OCI-LY3 (cell line): Measurements from ENCODE around the gene ADGRG1.

Source experiments
- H2AFZ ChIP-seq: fragments of 200-600, 300-600 bp; shearing (Covaris generic); 2 replicates; pipeline ENCODE4 v1.6.0; 2014; ENCODE audit warnings: antibody characterized with exemption, low read depth, low read length
- H3K27ac ChIP-seq: fragments of 200-600, 300-600 bp; sonication (generic); 2 replicates; pipeline ENCODE4 v1.5.1; 2014; ENCODE audit warnings: mild to moderate bottlenecking, low read length, moderate library complexity, mixed read lengths
- H3K27me3 ChIP-seq: fragments of 200-600, 300-600 bp; sonication (generic); 2 replicates; pipeline ENCODE4 v1.6.1; 2014; ENCODE audit warnings: low read depth, low read length, mixed read lengths
- H3K36me3 ChIP-seq: fragments of 200-600, 300-600 bp; sonication (generic); replicated peaks from 2 replicates; pipeline ENCODE3; 2014; ENCODE audit warnings: low read depth, low read length, mixed read lengths
- H3K4me1 ChIP-seq: fragments of 300-600, 200-600 bp; sonication (generic); 2 replicates; pipeline ENCODE4 v1.6.1; 2014; ENCODE audit warnings: low read length, mixed read lengths
- H3K4me2 ChIP-seq: fragments of 200-600, 300-600 bp; sonication (generic); 2 replicates; pipeline ENCODE4 v1.6.1; 2014; ENCODE audit warnings: low read length, mixed read lengths
- H3K4me3 ChIP-seq: fragments of 300-600, 200-600 bp; sonication (generic); 2 replicates; pipeline ENCODE4 v1.5.1; 2014; ENCODE audit warnings: antibody characterized with exemption, mild to moderate bottlenecking, low read length, moderate library complexity
- H3K79me2 ChIP-seq: fragments of 300-600, 200-600 bp; shearing (Covaris generic); 2 replicates; pipeline ENCODE4 v1.6.1; 2014; ENCODE audit warnings: mild to moderate bottlenecking, low read length, mixed read lengths
- H3K9ac ChIP-seq: fragments of 300-600, 200-600 bp; shearing (Covaris generic); 2 replicates; pipeline ENCODE4 v1.6.0; 2014; ENCODE audit warnings: mild to moderate bottlenecking, low read length, moderate library complexity
- H3K9me3 ChIP-seq: fragments of 200-600, 300-600 bp; shearing (Covaris generic); 2 replicates; pipeline ENCODE4 v1.6.1; 2014; ENCODE audit warnings: low read length, mixed read lengths; ENCODE audit not compliant: insufficient read depth
- H4K20me1 ChIP-seq: fragments of 200-600, 300-600 bp; sonication (generic); 2 replicates; pipeline ENCODE4 v1.6.1; 2016; ENCODE audit warnings: low read length, mixed read lengths; ENCODE audit not compliant: insufficient read depth
- CTCF ChIP-seq: fragments of 200-600, 300-600 bp; sonication (generic); IDR thresholded peaks from 2 replicates; pipeline ENCODE4 v1.5.1; 2014; ENCODE audit warnings: antibody characterized with exemption, low read length, low read depth
- EZH2phosphoT487 ChIP-seq: fragments of 200-600 bp; shearing (Covaris generic); IDR thresholded peaks from 2 replicates; pipeline ENCODE4 v1.6.1; 2018; ENCODE audit warnings: antibody characterized with exemption, mixed run types, low read depth

ADGRG1 gene

GRCh38 chr16:57636184-57636583 lies 7.8 kb downstream of the ADGRG1 start:
- H3K4me1 ChIP-seq = no peaks in the 10 kb centered on the region
- no peaks in the 10 kb centered on the region for H3K79me2 ChIP-seq
- H3K4me2 ChIP-seq = no peak overlapping the region
- no peak overlapping the region for H2AFZ ChIP-seq
- peaks cover 90% of the 10 kb centered on the region for H3K27me3 ChIP-seq
- H3K4me3 ChIP-seq = no peak overlapping the region
- no peak for TF ChIP-seq CTCF
- no peak for TF ChIP-seq EZH2phosphoT487
- H3K9ac ChIP-seq = no peak overlapping the region
- peaks cover 6% of the 10 kb centered on the region; the same call in 1 of the 2 replicates for H4K20me1 ChIP-seq
- no peak overlapping the region for H3K27ac ChIP-seq
- no peaks in the 10 kb centered on the region for H3K9me3 ChIP-seq
- H3K36me3 ChIP-seq = no peaks in the 10 kb centered on the region

- Histone ChIP-seq H3K9me3 (no peaks in the 10 kb centered on the region), H4K20me1 (peaks cover 7% of the 10 kb centered on the region; the same call in 1 of the 2 replicates), H3K4me3 (no peak overlapping the region), H3K79me2 (no peaks in the 10 kb centered on the region), H3K4me2 (no peak overlapping the region), H2AFZ (no peak overlapping the region), H3K36me3 (no peaks in the 10 kb centered on the region), H3K9ac (no peak overlapping the region), H3K4me1 (no peaks in the 10 kb centered on the region), H3K27me3 (peaks cover 87% of the 10 kb centered on the region), H3K27ac (no peak overlapping the region)
- TF ChIP-seq EZH2phosphoT487 (no peak), CTCF (no peak)
These were observed 8.6 kb downstream of the ADGRG1 start for GRCh38 chr16:57637020-57637419.

- no peaks in the 10 kb centered on the region for H3K79me2 ChIP-seq
- peaks cover 87% of the 10 kb centered on the region for H3K27me3 ChIP-seq
- no peaks in the 10 kb centered on the region for H3K36me3 ChIP-seq
- no peaks in the 10 kb centered on the region for H3K9me3 ChIP-seq
- H3K27ac ChIP-seq = no peak overlapping the region
- no peaks in the 10 kb centered on the region for H3K4me1 ChIP-seq
- no peak overlapping the region for H3K9ac ChIP-seq
- TF ChIP-seq CTCF (no peak), EZH2phosphoT487 (no peak)
- no peak overlapping the region for H2AFZ ChIP-seq
- no peak overlapping the region for H3K4me3 ChIP-seq
- peaks cover 11% of the 10 kb centered on the region; the same call in 1 of the 2 replicates for H4K20me1 ChIP-seq
- H3K4me2 ChIP-seq = no peak overlapping the region
These were observed 9.0 kb downstream of the ADGRG1 start for GRCh38 chr16:57637424-57637823.

GRCh38 chr16:57637965-57638364 lies 9.5 kb downstream of the ADGRG1 start:
- Histone ChIP-seq H3K36me3 (no peaks in the 10 kb centered on the region), H4K20me1 (peaks cover 13% of the 10 kb centered on the region; the same call in 1 of the 2 replicates), H3K27ac (no peak overlapping the region), H3K9ac (no peak overlapping the region), H3K4me2 (no peak overlapping the region), H3K79me2 (no peaks in the 10 kb centered on the region), H3K4me3 (no peak overlapping the region), H3K4me1 (no peaks in the 10 kb centered on the region), H3K27me3 (peaks cover 87% of the 10 kb centered on the region), H3K9me3 (no peaks in the 10 kb centered on the region), H2AFZ (no peak overlapping the region)
- TF ChIP-seq CTCF (no peak), EZH2phosphoT487 (no peak)
